Adrenal gland (tissue), 5 donors: ENCODE measurements around the gene CWC22.
"Not testable (repeated sequence)": the region's sequence is repeated elsewhere in the genome, so short reads cannot be mapped to it uniquely, and the experiment has no call there.

ENCODE experiments used
- CTCF ChIP-seq, 6 experiments: fragments of 450-650 bp in 4 of 6; fragments of 200-600 bp in 2 of 6; sonication (generic) in 1 of 6; IDR thresholded peaks; 1 replicate in 5 of 6; 2 replicates in 1 of 6; pipeline versions ENCODE4 v1.5.1 to v1.8.0; 2016 to 2021; ENCODE audit warnings: antibody characterized with exemption in 6 of 6, mild to moderate bottlenecking in 2 of 6, moderate library complexity in 1 of 6
- POLR2A ChIP-seq, 2 donors: fragments of 450-650 bp; IDR thresholded peaks; one replicate each; pipeline ENCODE4 v1.6.1; 2017; ENCODE audit warnings: antibody characterized with exemption in 2 of 2, mild to moderate bottlenecking in 2 of 2, moderate library complexity in 1 of 2
- donor health status: DM: no; HTN: no; CAD: no.

GRCh38 chr2:180005465-180005864 is 1.6 kb downstream of the CWC22 start:
- not testable (repeated sequence) for TF ChIP-seq CTCF, POLR2A (IDR thresholded peaks at IDR 0.05)
